ENCODE results near the gene FFAR2.

Gene FFAR2

DNA sequence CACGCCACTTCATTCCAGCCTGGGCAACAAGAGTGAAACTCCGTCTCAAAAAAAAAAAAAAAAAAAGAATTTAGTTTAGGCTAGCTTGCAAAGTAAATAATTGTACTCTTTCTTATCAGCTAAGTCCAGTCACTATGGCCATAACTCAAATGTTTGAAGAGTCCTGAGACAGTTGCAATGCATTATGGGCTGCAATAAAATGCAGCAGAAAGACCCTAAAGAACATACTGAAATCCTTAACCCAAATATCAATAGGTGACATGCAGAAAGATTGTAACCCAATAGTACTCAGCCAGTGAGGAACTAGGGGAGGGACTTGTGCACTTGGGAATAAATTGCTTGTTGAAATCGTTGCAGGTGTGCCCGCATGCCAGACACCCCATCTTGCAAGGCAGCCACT lies 20.9 kb upstream of the FFAR2 start:
- DNase-seq = no peak

DNA sequence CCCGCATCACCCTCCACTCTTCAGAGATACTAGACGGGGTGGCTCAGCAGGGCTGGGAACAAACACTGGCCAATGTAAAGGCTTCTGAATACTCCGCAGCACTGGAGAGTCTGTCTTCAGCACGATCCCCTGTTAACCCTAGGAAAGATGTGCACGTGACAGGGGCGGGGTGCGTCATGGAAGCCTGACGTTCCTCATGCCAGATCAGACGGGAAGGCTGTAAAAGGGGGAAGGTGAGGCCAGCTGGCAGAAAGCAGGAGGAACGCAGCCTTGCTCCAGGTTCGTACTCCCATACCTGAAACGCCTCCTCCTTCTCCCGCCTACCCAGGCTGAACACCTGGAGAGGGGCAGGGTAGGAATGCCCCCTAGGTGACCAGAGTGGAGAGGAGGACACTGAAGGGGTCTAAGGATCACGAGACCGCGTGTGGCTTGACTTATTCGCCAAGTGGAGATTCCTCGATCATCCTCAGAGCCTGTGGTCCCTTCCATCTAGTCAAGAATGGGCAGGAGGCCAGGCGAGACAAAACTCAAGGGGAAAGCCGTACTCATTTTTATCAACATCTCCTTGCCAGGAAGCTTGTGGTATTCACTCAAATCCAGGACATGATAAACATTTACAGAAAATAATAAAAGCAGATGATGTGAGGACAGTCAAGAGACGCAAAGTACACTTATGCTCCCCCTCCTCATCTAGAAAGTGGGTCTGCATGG lies 18.2 kb upstream of the FFAR2 start:
- no peak for DNase-seq

DNA sequence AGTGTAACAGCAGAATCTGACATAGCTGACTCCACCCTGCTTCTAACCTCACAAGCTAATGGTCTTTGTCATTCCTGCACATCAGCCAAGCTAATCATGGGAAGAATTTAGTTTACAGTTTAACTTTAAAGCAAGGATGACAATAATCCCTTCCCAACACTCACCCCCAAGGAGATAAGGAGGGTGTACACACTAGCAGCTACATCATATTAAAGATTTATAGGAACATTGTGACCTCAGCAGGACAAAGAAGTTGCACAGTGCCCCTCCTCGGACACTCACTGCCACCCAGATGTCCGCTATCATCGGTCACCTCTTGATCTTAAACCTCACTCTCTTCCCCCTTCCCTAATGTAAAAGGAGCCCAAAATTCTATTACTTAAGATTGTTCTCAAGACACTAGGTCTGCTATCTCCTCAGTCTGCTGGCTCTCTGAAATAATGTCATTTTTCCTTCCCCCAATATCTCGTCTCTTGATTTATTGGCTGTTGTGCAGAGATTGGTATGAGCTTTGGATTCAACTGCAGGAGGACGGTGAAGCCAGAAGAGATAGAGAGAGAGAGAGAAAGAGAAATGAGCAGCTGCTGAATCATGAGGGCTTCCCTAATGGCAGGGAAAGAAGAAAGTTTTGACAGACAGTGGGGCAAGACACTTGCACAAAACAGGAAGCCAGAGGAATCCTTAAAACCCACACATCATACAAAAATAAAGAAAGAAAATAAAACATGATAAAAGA lies 17.5 kb upstream of the FFAR2 start:
- DNase-seq = no peak

DNA sequence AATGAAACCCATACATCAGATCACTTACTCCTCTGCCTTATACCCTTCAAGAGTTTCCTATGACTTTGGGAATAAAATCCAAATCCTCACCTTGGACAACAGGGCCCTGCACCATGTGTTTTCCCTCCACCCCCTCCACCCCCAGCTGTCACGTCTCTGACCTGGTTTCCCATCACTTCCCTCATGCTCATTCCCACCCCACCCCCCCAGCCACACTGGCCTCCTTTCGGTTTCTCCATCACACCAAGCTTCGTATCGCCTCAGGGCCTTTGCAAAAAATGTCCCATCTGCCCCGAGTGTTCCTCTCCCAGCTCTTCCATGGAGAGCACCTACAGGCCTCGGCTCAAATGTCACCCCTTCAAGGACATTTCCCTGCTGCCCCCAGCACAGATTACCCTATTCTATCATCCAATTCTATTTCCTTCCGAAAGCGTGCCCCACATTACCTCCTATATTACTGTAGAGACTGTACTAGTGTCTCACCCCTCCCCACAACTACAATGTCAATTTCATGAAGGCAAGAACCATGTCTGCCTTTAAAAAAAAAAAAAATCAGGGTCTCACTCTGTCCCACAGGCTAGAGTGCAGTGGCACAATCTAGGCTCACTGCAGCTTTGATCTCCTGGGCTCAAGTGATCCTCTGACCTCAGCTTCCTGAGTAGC lies 16.8 kb upstream of the FFAR2 start:
- DNase-seq = no peak

DNA sequence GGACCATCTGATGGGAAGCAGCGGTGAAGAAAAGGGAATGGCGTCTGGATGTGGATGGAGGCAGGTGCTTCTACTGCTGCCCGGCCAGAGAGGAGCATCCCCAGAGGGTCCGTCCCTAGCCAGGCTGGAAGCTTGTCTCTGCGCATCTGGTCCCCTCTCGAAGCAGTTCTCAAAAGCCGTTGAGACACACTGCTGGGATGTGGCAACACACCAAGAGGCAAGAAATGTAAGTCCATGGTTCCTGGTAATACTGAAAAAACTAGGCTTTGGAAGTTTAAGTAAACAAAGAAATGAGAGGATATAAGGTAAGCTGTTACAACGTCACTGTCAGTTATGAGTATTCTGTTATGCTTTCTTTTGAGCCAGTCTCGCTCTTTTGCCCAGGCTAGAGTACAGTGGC lies 15.1 kb upstream of the FFAR2 start:
- DNase-seq = no peak

DNA sequence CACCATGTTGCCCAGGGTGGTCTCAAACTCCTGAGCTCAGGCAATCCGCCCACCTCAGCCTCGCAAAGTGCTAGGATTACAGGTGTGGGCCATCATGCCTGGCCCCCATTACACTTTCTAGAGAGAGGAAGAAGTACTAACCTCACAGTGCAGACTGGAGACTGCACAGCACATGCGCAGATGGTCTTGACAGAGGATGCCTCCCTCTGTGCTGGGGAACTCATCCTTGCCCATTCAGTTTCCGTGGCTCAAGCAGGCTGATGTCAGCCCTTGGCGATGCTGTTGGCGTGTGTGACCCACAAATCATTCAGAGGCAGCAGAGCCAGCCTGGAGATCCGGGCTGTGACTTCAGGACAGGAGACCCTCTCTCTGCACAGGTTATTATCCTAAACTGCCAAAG lies 14.6 kb upstream of the FFAR2 start:
- DNase-seq = no peak

DNA sequence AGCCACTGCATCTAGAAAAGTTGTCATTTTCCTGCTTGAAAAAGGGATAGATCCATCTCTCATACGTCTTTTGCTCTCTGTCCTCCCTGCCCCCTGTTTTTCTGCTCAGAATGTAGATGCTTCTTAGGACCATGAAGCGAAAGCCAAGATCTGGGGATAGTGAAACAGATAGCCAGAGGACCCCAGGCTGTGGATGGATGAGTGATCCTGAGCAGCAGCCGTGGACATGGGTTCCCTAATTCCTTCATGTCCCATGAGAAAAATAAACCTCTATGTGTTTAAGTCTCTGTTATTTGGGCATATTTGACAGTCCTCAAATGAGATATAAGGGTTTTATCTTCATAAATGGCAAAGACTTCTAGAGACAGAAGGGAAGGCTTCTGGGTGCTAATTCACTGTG lies 12.2 kb upstream of the FFAR2 start:
- DNase-seq = no peak

DNA sequence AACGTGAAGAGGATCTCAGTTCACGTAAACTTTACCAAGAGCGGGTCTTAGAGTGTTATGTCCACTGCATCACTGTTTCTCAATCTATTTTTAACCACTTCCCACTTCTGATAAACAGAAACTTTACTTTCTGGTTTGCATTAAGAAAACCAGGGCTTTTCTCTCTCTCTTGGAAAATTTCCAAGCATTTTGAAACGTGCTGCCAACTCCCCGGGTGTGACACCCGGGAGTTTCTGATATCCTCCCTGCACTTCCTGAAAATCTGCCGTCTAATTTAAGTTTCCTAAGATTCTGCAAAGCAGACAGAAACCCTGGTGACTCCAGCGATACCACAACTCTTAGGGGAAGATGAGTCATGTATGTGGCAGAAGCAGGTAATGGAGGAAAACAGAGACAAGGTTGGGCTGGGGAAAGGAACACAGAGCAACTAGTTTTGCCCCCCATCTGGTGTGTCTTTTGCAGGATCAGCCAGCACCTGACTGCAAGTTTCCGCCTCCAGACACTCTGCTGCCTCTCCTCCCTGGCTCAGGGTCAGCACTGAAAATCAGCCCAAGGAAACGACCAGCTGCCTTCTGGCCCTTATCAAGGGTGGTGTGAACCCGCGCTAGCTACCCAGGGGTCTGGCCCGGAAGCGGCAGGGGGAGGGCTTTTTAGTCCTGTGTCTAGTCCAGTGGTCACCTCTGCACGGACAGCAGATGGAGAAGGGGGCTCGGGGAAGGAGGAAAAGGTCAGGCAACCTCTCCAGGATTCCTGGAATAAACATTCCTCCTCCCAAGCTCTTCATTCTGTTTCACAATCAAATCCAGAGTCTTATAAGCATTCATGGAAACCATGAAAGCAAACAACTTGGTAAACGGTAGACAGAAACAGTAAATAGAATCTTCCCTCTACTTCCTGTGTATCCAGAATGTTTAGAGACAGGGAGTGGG lies 11.3 kb upstream of the FFAR2 start:
- no peak for DNase-seq

DNA sequence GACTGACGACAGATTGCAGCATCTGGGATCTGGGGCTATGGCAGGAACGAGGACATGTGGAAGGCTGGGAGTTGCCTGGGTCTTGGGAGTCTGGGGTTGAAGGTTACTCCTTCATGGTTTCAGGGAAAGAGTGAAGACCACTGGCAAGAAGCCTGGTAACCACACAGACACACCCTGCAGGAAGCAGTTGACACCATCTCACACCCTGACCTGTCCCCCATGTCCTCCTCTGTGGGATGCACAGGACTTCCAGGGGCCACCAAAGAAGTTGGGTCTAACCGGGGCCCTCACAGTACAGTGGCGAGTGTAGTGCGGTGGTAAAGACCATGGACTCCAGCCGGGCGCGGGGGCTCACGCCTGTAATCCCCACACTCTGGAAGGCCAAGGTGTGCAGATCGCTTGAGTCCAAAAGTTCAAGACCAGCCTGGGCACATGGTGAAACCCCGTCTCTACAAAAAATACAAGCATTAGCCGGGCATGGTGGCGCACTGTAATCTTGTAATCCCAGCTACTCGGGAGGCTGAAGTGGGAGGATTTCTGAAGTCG lies 10.6 kb upstream of the FFAR2 start:
- no peak for DNase-seq

DNA sequence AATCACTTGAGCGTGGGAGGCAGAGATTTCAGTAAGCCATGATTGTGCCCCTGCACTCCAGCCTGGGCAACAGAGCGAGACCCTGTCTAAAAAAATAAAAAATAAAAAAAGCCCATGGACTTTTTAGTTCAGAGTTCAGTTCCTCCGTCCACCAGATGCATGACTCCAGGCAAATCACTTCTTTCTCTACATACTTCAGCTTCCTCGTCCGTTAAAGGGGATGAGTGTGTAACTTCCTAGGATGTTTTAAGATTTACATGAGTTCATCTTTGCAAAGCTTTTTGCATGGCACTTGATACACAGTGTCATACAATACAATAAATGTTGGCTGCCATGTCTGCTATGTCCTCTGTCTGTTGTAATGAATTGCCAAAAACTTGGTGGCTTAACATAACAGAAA lies 10.0 kb upstream of the FFAR2 start:
- DNase-seq = no peak

DNA sequence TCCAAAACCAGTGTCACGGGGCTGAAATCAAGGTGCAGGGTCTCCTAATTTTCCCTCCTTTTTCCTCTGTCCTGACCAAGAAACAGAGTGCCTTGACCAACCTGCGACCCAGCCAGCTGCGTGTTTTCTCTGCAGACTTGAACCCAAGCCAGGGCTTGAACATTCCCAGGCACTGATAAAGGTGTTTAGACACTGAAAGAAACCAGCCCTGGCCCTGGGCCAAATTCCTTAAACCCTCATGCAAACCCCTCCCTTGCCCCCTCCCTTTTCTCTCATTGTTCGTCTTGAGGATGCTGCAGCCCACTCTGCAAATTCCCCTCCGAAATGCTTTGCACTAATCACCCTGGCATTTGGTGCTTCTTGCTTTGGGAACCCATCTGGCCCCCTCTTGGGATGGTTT lies 9.5 kb upstream of the FFAR2 start:
- DNase-seq = no peak

DNA sequence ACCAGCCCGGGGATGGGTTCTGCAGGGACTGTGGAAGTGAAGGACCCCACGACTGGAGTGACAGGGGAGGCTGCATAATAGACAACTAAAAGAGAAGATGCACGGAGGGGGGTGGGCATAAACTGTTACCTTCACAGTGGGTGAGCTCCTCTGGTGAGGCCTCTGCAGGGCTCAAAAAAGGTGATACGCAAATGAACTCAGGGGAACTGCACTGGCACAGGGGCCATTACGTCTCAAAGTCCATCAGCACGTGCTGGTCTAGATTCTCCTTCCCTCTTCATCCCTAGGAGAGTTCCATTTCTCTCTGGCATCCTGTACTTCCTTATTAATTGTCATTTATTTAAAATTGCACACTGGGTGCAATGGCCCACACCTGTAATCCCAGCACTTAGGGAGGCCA lies 8.1 kb upstream of the FFAR2 start:
- no peak for DNase-seq

DNA sequence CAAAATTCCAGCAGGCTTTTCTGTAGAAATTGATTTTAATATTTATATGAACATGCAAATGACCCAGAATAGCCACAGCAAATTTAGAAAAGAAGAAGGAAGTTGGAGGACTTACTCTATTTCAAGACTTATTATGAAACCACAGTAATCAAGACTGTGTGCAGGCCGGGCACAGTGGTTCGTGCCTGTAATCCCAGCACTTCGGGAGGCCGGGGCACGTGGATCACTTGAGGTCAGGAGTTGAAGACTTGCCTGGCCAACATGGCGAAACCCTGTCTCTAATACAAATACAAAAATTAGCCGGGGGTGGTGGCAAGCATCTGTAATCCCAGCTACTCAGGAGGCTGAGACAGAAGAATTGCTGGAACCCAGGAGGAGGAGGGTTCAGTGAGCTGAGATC lies 6.0 kb upstream of the FFAR2 start:
- DNase-seq = no peak

DNA sequence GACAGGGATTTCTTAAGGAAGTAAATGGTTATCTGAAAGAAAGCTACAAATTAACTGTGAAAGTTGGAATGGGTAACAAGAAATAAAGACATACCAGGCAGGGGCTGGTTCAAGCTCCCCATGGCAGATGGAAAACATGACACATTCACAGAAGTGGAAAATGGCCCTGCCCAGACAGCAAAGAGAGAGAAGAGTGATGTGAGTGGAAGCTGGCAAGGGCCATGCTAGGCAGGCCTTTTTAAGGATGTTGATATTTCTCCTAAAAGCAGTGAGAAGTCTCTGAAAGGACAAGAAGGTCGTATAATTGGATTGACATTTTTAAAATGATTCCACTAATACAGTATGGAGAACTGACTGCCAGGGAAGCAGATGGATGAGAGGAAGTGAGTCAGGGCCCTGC lies 3.3 kb upstream of the FFAR2 start:
- DNase-seq = no peak

DNA sequence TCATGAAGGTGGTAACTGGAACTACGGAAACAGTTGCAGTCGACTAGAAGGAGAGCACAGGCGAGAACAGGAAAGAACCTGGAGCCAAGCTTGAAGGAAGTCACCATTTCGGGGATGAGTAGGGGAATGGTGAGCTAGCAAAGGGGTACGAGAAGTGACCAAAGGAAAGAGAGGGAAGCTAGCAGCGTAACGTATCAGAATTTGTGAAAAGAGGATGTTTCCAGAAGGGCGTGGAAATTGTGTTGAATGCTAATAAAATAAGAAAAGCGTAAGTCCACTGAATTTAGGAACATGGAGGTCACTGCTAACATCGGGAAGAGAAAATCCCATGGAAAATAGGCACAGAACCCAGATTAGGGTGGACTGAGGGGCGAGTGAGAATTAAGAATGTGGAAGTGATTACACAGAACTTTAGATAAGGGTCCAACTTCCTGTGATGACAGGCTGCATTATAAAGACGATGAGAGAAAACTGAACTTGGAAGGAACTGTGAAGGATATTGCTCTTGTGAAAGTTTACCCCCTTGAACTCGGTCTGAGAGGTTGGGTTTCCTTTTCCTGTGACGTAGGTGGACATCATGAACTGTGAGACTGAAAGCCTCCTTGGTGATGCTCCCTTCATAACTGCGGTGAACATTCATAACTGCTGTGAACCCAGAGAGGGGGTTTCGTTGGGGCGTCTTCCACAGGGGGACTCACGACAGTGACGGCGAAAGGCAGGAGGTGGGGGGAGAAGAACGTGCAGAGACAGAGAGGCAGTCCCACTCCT lies 2.0 kb upstream of the FFAR2 start:
- DNase-seq = no peak

DNA sequence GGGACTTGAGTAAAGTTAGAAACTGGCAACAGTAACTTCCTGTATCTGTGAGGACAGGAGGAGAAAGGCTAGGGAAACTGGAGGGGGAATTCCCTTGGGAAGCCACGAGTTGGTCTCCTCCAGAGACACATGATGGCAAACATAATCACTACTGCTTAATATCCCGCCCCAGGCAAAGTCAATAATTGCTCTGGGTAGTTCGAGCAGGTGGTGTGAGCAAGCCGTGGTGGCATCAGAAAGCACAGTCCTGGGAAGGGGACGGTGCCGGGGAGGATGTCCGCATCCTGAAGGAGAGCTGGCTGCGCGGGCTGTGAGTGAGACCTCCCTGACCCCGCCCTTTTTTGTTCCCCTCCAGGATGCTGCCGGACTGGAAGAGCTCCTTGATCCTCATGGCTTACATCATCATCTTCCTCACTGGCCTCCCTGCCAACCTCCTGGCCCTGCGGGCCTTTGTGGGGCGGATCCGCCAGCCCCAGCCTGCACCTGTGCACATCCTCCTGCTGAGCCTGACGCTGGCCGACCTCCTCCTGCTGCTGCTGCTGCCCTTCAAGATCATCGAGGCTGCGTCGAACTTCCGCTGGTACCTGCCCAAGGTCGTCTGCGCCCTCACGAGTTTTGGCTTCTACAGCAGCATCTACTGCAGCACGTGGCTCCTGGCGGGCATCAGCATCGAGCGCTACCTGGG lies 1.4 kb downstream of the FFAR2 start:
- DNase-seq = no peak

DNA sequence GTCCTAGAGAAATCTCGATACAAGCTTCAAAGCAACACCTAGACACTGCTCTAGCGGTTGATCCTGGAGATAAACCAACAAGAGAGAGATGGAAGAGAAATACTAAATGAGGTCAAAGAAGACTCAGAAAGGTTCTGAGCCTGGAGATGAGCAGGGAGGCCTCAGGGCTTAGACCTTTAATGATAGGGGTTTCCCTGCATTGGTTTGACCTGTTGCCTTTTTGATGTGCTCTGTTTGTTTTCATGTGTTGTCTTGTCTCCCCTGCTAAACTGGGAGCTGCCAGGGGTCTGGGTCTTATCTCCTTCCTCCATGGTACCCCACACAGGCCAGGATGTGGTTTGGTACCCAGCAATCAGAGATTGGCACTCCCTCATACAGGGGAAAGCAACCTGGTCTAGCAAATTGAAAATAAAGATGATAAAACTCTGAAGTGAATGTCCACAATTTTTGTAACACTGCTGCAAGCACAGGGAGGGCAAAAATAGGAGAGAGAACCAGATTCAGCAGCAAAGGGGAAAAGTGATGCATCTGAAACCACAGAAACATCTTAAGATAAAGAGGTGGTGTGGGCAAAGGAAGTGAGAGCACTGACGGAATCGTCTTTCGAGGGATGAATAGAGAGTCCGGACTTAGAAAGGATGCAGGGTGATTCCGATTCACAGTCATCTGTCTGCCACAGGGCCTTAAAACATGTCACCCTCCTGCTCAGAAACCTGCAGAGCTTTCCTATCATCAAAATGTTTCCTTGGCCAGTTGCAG lies 3.5 kb downstream of the FFAR2 start:
- no peak for DNase-seq

DNA sequence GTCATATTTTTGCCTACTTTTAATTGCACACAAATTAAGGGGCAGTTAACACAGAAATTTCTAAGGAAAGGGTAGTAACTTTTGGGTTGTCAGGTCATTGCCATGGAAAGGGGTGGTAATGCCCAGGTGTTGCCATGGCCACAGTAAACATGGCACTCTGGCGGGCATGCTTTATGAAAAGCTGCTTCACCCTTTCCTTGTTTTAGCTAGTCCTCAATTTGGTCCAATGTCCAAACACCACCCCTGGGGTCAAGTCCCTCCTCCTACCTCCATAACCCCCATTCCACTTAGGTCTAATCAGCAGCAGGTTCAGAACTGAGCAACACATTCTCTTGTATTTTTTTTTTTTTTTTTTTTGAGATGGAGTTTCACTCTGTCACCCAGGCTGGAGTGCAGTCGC lies 6.6 kb downstream of the FFAR2 start:
- no peak for DNase-seq

DNA sequence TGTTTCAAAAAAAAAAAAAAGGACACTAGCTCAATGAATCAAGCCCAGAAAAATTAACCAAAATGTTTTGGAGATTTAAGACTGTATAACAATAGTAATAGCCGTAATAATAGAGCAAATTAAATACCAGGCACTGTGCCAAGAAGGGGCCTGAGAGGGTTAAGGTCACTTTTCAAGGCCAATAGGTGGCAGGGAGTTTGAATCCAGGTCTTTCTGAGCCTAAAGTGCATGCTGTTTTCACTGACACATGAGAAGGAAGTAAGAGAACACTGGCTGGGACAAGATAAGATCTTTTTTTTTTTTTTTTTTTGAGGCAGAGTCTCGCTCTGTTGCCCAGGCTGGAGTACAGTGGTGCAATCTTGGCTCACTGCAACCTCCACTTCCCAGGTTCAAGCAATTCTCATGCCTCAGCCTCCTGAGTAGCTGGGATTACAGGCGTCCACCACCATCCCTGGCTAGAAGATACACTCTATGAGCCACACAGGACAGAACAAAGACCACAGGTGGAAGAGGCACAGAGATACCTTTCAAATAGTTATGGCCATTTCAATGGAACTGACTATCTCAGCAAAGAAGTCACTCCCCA lies 7.7 kb downstream of the FFAR2 start:
- no peak for DNase-seq

DNA sequence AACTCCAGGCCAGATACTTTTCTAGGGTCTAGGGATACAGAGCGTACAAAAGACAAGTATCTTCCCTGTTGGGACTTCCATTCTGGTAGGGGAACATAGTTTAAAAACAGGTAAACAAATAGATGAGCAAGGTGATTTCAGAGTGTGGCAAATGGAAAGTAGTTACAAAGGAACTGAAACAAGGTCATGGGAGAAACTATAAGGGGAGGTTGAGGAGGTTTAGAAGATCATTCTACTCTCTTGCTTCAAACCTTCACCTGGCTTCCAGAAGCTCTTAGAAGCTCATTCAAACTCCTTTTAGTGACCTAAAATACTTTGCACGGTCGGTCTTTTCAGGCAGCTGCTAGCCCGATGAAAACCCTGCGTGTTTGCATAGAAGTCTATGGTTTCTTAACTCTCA lies 9.1 kb downstream of the FFAR2 start:
- no peak for DNase-seq

Measured in NCI-H187 treated with DMSO at 0.1 percent for 48 hours (cell line).